ENCODE measurements around the gene SMURF2.
A peak's percentile ranks its signal among the peaks of the same experiment; 100 is the strongest.

SMURF2 gene

GRCh38 chr17:64499805-64500486 is 162.2 kb downstream of the SMURF2 start:
- DNase-seq, result no peak

GRCh38 chr17:64498308-64499203 is 163.6 kb downstream of the SMURF2 start:
- DNase-seq, result no peak

- no peak for DNase-seq
Observed at GRCh38 chr17:64497565-64498035, 164.5 kb downstream of the SMURF2 start.

GRCh38 chr17:64496786-64497564 is 165.1 kb downstream of the SMURF2 start, which contains the start of gene POLG2:
POLG2 (minus strand) TSS chr17:64497054; CDS start chr17:64496968, 86 bp downstream.
- DNase-seq, result peak; percentile 79

GRCh38 chr17:64496348-64496785 is 165.7 kb downstream of the SMURF2 start:
- no peak for DNase-seq

Measured in NCI-H2081 treated with DMSO at 0.1 percent for 48 hours (cell line).